Suprapubic skin (tissue), 4 donors: ENCODE measurements around the gene DUSP18.

Experiments used
- POLR2A ChIP-seq, 2 donors: fragments of 450-650 bp; IDR thresholded peaks; one replicate each; pipeline ENCODE4 v1.6.1; 2017; ENCODE audit warnings: antibody characterized with exemption in 2 of 2, mild to moderate bottlenecking in 2 of 2, moderate library complexity in 2 of 2
- POLR2AphosphoS5 ChIP-seq, 3 donors: sonication (generic); formaldehyde crosslinking; IDR thresholded peaks; one replicate each; pipeline ENCODE4 v1.6.1; 2017; ENCODE audit warnings: antibody characterized with exemption in 3 of 3
- TF ChIP-seq, protein P1 (sequence below), 2 donors: fragments of 200-600 bp in 1 of 2; fragments of 450-650 bp in 1 of 2; sonication (generic) in 1 of 2; IDR thresholded peaks; one replicate each; pipeline ENCODE4 v1.5.1; 2016 to 2019; ENCODE audit warnings: antibody characterized with exemption in 2 of 2, mild to moderate bottlenecking in 1 of 2, moderate library complexity in 1 of 2

DNA sequence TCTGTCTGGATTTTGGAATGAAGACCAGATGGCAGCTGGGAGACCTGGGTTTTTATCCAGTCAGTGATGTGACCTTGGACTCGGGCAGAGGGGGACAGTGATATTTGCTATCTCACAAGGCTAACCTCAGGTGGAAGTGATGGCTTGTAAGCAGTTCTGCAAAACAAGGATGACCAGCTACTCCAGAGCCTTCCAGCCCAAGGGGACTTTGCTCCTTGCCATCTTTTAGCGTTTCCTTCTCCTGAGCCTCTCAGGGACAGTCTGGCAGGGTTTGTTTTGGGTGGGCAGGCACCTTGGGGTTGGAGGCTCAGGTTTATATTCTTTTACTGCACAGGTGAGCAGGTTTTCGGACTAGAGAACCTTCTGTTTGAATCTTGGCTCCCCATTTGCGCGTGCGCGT lies 17.5 kb upstream of the DUSP18 start:
- TF ChIP-seq POLR2A (IDR thresholded peaks at IDR 0.05): no peak
- no peak for TF ChIP-seq POLR2AphosphoS5 (IDR thresholded peaks at IDR 0.05)
- TF ChIP-seq, protein P1, sequence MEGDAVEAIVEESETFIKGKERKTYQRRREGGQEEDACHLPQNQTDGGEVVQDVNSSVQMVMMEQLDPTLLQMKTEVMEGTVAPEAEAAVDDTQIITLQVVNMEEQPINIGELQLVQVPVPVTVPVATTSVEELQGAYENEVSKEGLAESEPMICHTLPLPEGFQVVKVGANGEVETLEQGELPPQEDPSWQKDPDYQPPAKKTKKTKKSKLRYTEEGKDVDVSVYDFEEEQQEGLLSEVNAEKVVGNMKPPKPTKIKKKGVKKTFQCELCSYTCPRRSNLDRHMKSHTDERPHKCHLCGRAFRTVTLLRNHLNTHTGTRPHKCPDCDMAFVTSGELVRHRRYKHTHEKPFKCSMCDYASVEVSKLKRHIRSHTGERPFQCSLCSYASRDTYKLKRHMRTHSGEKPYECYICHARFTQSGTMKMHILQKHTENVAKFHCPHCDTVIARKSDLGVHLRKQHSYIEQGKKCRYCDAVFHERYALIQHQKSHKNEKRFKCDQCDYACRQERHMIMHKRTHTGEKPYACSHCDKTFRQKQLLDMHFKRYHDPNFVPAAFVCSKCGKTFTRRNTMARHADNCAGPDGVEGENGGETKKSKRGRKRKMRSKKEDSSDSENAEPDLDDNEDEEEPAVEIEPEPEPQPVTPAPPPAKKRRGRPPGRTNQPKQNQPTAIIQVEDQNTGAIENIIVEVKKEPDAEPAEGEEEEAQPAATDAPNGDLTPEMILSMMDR (IDR thresholded peaks at IDR 0.05): no peak
